NB4 (cell line): ENCODE data around the gene ANKS1A.

Experiments
- MAX ChIP-seq: IDR thresholded peaks from 2 replicates; pipeline ENCODE4 v1.6.1; 2011; ENCODE audit warnings: low read depth, low read length
- MYC ChIP-seq: IDR thresholded peaks from 2 replicates; pipeline ENCODE4 v1.6.1; 2011; ENCODE audit warnings: low read depth, low read length
- POLR2A ChIP-seq: IDR thresholded peaks from 2 replicates; pipeline ENCODE4 v1.6.1; 2011; ENCODE audit warnings: mild to moderate bottlenecking; ENCODE audit not compliant: insufficient read length; ENCODE audit errors: extremely low read depth
- TF ChIP-seq, protein P1 (sequence below): IDR thresholded peaks from one replicate; pipeline ENCODE4 v1.5.1; 2012; ENCODE audit warnings: low read depth, low read length

GRCh38 chr6:35085359-35086281 is 196.6 kb downstream of the ANKS1A start:
- TF ChIP-seq, protein P1, sequence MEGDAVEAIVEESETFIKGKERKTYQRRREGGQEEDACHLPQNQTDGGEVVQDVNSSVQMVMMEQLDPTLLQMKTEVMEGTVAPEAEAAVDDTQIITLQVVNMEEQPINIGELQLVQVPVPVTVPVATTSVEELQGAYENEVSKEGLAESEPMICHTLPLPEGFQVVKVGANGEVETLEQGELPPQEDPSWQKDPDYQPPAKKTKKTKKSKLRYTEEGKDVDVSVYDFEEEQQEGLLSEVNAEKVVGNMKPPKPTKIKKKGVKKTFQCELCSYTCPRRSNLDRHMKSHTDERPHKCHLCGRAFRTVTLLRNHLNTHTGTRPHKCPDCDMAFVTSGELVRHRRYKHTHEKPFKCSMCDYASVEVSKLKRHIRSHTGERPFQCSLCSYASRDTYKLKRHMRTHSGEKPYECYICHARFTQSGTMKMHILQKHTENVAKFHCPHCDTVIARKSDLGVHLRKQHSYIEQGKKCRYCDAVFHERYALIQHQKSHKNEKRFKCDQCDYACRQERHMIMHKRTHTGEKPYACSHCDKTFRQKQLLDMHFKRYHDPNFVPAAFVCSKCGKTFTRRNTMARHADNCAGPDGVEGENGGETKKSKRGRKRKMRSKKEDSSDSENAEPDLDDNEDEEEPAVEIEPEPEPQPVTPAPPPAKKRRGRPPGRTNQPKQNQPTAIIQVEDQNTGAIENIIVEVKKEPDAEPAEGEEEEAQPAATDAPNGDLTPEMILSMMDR, result no peak
- TF ChIP-seq POLR2A (no peak), MAX (no peak), MYC (no peak)
